HFF-Myc (cell line): ENCODE results near the gene LRMDA.
"Not testable (repeated sequence)": the region's sequence is repeated elsewhere in the genome, so short reads cannot be mapped to it uniquely, and the experiment has no call there.

Source experiments
- DNase-seq: peaks from one replicate; pipeline ENCODE4 v3.0.0-alpha.2; 2011; ENCODE audit warnings: low read depth; ENCODE audit errors: extremely low read depth
- H3K4me3 ChIP-seq: replicated peaks from 2 replicates; pipeline ENCODE4 v1.5.1; 2011; ENCODE audit warnings: low read depth, mild to moderate bottlenecking, control low read depth, low read length
- TF ChIP-seq, protein P1 (sequence below): IDR thresholded peaks from 2 replicates; pipeline ENCODE4 v1.5.1; 2012; ENCODE audit warnings: mild to moderate bottlenecking, low read depth, low read length, control low read depth; ENCODE audit errors: missing control alignments

Gene LRMDA

DNA sequence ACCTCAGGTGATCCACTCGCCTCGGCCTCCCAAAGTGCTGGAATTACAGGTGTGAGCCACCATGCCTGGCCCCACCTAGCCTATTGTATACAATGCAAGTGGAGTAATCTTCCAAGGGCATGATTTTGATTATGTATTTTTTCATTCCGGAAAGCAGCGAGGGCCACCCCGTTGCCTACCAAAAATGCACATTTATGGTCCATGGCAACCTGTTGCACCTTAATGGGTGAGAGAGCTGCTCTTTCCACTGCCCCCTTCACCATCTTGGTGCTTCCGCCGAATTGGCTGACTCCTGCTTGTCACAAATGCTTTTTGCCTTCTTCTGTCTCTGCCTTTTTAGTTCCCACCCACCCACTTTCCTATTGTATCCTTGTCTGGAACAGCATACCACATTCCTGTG lies 699.5 kb downstream of the LRMDA start:
- no peak for DNase-seq
- TF ChIP-seq, protein P1, sequence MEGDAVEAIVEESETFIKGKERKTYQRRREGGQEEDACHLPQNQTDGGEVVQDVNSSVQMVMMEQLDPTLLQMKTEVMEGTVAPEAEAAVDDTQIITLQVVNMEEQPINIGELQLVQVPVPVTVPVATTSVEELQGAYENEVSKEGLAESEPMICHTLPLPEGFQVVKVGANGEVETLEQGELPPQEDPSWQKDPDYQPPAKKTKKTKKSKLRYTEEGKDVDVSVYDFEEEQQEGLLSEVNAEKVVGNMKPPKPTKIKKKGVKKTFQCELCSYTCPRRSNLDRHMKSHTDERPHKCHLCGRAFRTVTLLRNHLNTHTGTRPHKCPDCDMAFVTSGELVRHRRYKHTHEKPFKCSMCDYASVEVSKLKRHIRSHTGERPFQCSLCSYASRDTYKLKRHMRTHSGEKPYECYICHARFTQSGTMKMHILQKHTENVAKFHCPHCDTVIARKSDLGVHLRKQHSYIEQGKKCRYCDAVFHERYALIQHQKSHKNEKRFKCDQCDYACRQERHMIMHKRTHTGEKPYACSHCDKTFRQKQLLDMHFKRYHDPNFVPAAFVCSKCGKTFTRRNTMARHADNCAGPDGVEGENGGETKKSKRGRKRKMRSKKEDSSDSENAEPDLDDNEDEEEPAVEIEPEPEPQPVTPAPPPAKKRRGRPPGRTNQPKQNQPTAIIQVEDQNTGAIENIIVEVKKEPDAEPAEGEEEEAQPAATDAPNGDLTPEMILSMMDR, result no peak
- no peak overlapping the region for H3K4me3 ChIP-seq

DNA sequence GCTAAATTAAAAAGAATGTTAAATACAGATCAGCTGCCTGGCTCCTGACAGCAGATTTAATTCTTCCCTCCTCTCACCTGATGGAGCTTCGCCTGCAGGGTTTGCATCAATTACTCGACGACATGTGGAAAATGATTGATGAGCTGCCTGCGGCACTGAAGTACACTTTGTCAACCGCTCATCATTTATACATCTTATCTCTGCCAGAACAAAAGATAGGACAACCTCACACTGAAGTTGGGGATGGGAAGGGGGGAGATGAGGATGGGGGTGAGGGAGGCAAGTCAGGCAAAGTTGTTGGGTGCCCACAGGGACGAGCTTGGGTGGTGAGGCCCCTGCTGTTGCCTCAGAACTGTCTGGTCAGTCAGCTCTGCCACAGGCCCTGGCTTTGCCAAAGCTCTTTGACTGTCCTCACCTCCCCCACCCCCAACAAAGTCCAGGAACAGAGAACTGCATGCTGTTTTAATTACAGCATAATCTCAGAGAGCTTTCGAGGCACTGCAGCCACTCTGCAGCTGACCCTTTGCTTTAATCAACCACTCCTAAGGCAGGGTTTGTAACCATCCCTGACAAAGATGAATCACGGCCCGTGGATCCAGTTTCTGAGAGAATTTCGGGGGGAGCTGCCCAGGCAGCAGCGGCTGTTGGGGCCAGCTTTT lies 702.3 kb downstream of the LRMDA start:
- no peak overlapping the region for H3K4me3 ChIP-seq
- DNase-seq, result no peak
- TF ChIP-seq, protein P1, result no peak

DNA sequence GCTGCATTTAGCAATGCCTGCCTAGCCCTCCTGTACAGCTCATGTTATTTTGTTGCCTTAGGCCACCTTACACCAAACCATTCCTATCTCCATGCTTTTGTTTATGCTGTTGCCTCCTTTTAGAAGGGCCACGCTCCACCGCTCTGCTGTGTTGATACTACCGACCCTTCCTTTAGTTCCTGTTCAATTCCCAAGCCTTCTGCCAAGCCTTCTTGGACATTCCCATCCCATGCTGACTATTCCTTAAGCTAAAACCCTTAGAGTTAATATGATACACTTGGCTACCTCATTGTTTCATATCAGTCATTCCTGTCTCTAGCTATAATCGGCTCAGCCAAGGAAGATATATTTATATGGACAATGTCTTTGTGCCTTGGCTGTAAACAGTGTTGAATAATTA lies 705.5 kb downstream of the LRMDA start:
- DNase-seq, result no peak
- H3K4me3 ChIP-seq, result no peak overlapping the region
- TF ChIP-seq, protein P1, result no peak

DNA sequence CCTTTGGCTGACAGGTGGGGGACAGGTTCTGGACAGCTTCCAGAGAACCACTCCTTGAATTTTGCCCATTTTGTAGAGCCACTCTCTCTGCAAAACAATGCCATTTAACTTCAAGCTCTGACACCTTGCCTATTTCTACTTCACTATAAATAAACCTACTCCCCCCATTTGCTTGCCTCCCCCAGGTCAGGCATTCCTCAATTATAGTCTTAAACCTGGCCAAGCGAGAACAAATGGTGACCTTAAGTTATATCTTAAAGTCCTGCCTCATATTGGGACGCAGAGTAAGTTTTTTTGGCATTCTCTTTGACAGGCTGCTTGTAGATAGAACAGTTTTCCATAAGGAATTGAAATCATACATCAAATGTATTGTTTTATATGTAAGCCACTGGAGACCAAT lies 706.9 kb downstream of the LRMDA start:
- no peak overlapping the region for H3K4me3 ChIP-seq
- TF ChIP-seq, protein P1, result no peak
- no peak for DNase-seq

DNA sequence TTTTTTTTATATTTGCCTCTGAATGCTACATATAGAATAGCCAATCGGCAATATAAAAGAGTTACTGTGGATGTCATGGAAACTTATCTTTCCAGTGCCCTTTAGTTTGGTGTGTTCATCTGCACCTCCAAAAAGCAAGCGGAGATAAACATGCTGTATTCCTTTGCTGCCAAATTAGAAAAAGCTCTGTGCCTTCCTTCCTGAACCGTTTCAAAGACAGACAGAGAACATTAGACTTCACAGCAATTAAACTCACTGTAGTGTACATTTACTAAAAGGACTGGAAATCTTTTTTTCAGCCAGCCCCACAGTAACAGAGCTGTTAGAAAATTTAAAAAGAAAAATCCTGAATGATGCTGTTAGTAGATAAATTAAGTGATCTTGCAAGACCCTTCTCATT lies 707.5 kb downstream of the LRMDA start:
- no peak for DNase-seq
- TF ChIP-seq, protein P1, result no peak
- no peak overlapping the region for H3K4me3 ChIP-seq

DNA sequence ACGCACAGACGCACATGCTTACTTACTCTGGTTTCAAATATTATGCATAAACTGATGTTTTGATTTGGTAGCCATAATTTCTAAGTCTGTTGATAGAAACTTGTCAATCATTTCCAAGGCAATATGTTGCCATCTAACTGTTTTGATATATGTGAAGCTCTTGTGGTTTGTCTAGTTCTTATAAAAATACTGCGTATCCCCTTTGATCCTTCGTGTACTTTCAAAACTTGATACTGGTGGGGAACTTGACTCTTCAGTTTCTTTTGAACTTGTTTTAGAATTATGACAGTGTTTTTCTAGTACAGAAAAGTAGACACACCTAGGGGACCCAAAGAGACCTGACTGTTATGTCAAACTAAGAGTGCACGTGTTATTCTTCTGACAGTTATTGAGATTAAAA lies 708.0 kb downstream of the LRMDA start:
- DNase-seq, result no peak
- H3K4me3 ChIP-seq, result no peak overlapping the region
- TF ChIP-seq, protein P1, result no peak

DNA sequence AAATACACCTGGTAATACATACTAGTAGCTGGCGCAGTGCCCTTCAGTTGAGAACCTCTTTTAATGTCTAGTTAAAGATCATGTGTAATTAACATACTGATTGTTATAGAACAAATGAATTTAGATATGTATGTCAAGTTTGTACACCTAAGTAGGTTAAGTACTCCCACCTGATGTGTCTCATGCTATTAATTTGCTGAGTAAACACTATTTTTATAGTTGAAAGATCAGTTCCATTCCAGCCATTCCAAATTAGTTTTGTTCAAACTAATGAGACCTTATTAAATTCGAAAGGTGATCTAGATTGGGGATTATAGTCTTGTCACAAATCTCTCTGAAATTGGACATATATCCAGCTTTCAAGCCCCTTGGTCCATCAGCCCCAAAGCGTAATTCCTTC lies 710.0 kb downstream of the LRMDA start:
- no peak for DNase-seq

DNA sequence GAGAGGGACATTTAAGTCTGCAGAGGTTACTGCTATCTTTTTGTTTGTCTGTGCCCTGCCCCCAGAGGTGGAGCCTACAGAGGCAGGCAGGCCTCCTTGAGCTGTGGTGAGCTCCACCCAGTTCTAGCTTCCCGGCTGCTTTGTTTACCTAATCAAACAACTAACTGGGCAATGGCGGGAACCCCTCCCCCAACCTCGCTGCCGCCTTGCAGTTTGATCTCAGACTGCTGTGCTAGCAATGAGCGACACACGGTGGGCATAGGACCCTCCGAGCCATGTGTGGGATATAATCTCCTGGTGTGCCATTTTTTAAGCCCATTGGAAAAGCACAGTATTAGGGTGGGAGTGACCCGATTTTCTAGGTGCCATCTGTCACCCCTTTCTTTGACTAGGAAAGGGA lies 716.8 kb downstream of the LRMDA start:
- H3K4me3 ChIP-seq, DNase-seq: not testable (repeated sequence)

More for the DNA sequence above, 710.0 kb downstream of the LRMDA start:
- TF ChIP-seq, protein P1, result no peak
- no peak overlapping the region for H3K4me3 ChIP-seq
